K562 (cell line): ENCODE results near the gene HOXB5. TPM values are rescaled to one million over a fixed set of nuclear protein-coding genes. Genes with fewer than 3 reads are reported as not detected.
A peak's percentile ranks its signal among the peaks of the same experiment; 100 is the strongest.

ENCODE experiments used
- ARID3A ChIP-seq: IDR thresholded peaks from 2 replicates; pipeline ENCODE4 v1.6.1; 2012; ENCODE audit warnings: low read depth, low read length, improper control_type of control experiment, borderline replicate concordance
- CBX3 ChIP-seq, 2 experiments: IDR thresholded peaks; 1 replicate in 1 of 2; 2 replicates in 1 of 2; pipeline ENCODE4 v1.6.1; 2012; ENCODE audit warnings: inconsistent platforms in 2 of 2, low read length in 2 of 2, borderline replicate concordance in 1 of 2, control low read depth in 1 of 2
- CGGBP1 ChIP-seq: fragments of 250-450 bp; sonication (Bioruptor Pico); IDR thresholded peaks from 2 replicates; pipeline ENCODE4 v1.9.0; 2021; ENCODE audit warnings: mild to moderate bottlenecking
- CHD1 ChIP-seq: fragments of 200-600 bp; sonication (generic); IDR thresholded peaks from one replicate; pipeline ENCODE4 v1.6.1; 2012; ENCODE audit warnings: mild to moderate bottlenecking, moderate library complexity, low read length, inconsistent platforms
- CSDE1 ChIP-seq, 2 experiments: fragments of 450-650 bp; IDR thresholded peaks; 2 replicates each; pipeline ENCODE4 v1.6.1; 2016; ENCODE audit warnings: mild to moderate bottlenecking in 1 of 2
- DMBX1 ChIP-seq: fragments of 250-450 bp; sonication (Bioruptor Pico); IDR thresholded peaks from 2 replicates; pipeline ENCODE4 v1.8.0; 2022; ENCODE audit warnings: inconsistent platforms, mild to moderate bottlenecking, moderate library complexity, borderline replicate concordance
- ETS2 ChIP-seq: IDR thresholded peaks from 2 replicates; pipeline ENCODE4 v1.6.1; 2016; ENCODE audit warnings: borderline replicate concordance, missing genetic modification characterization, mild to moderate bottlenecking, moderate library complexity, missing compliant biosample characterization; ENCODE audit not compliant: poor library complexity, severe bottlenecking
- HMBOX1 ChIP-seq: sonication (generic); IDR thresholded peaks from 2 replicates; pipeline ENCODE4 v1.6.1; 2016
- LEF1 ChIP-seq: fragments of 450-650 bp; IDR thresholded peaks from 2 replicates; pipeline ENCODE4 v1.6.1; 2016; ENCODE audit warnings: mild to moderate bottlenecking
- MAFF ChIP-seq: IDR thresholded peaks from 2 replicates; pipeline ENCODE4 v1.6.1; 2012; ENCODE audit warnings: low read length, improper control_type of control experiment
- MCM5 ChIP-seq: fragments of 450-650 bp; IDR thresholded peaks from 2 replicates; pipeline ENCODE4 v1.6.1; 2016; ENCODE audit warnings: low read depth
- NCOA4 ChIP-seq: fragments of 450-650 bp; IDR thresholded peaks from 2 replicates; pipeline ENCODE4 v1.6.1; 2018; ENCODE audit warnings: mild to moderate bottlenecking; ENCODE audit not compliant: partially characterized antibody
- PCBP1 ChIP-seq: fragments of 200-400 bp; formaldehyde crosslinking; IDR thresholded peaks from 2 replicates; pipeline ENCODE4 v1.6.1; 2018; ENCODE audit warnings: mild to moderate bottlenecking, low read depth, low read length; ENCODE audit not compliant: poor library complexity, severe bottlenecking
- PRPF4 ChIP-seq: fragments of 200-400 bp; formaldehyde crosslinking; IDR thresholded peaks from one replicate; pipeline ENCODE4 v1.6.1; 2017; ENCODE audit warnings: low read length, low read depth, mild to moderate bottlenecking; ENCODE audit not compliant: insufficient read depth, poor library complexity, severe bottlenecking
- RBM15 ChIP-seq: fragments of 200-400 bp; formaldehyde crosslinking; IDR thresholded peaks from 2 replicates; pipeline ENCODE4 v1.6.1; 2018; ENCODE audit warnings: mild to moderate bottlenecking, low read length, moderate library complexity; ENCODE audit not compliant: insufficient read depth
- SMAD3 ChIP-seq: fragments of 450-650 bp; formaldehyde crosslinking; conservative IDR thresholded peaks from 2 replicates; pipeline ENCODE4 v1.4.0; 2020; ENCODE audit warnings: mild to moderate bottlenecking
- USF2 ChIP-seq: sonication (generic); formaldehyde crosslinking; IDR thresholded peaks from 2 replicates; pipeline ENCODE4 v1.5.0; 2020; ENCODE audit warnings: missing genetic modification reagents
- ZFP30 ChIP-seq: fragments of 250-450 bp; sonication (Bioruptor Pico); IDR thresholded peaks from 2 replicates; pipeline ENCODE4 v1.8.0; 2022; ENCODE audit warnings: moderate library complexity, mild to moderate bottlenecking, inconsistent platforms, borderline replicate concordance
- ZFPM2 ChIP-seq: fragments of 250-450 bp; sonication (Bioruptor Pico); IDR thresholded peaks from 2 replicates; pipeline ENCODE4 v1.5.1; 2022; ENCODE audit warnings: mild to moderate bottlenecking
- ZNF263 ChIP-seq: sonication (generic); formaldehyde crosslinking; IDR thresholded peaks from 2 replicates; pipeline ENCODE4 v1.8.0; 2022; ENCODE audit warnings: mild to moderate bottlenecking, missing genetic modification reagents, borderline replicate concordance
- ZNF398 ChIP-seq: fragments of 250-450 bp; sonication (Bioruptor Pico); IDR thresholded peaks from 2 replicates; pipeline ENCODE4 v1.8.0; 2021; ENCODE audit warnings: moderate library complexity, mild to moderate bottlenecking, inconsistent platforms
- ZNF511 ChIP-seq: sonication (generic); formaldehyde crosslinking; IDR thresholded peaks from 2 replicates; pipeline ENCODE4 v1.8.0; 2022; ENCODE audit warnings: mild to moderate bottlenecking, missing genetic modification reagents
- polyA plus RNA-seq, 8 experiments: library from polyadenylated mRNA; depleted of rRNA in 4 of 8; stranded (reverse) in 5 of 8; unstranded in 3 of 8; fragments of >200 nt; fragmentation: Nextera tagmentation in 2 of 8; fragmentation: Illumina TruSeq in 1 of 8; extraction: Ambion mirVana in 2 of 8; extraction: Trizol in 1 of 8; gene quantifications; 2 replicates each; pipeline versions ENCODE4 v1.2.1 to v1.2.3, GENCODE V29; 2011 to 2014; ENCODE audit warnings: inconsistent platforms in 1 of 8, missing spikeins in 1 of 8
- total RNA-seq, 7 experiments: library from RNA; depleted of rRNA in 6 of 7; stranded (reverse); fragments of >200 nt in 6 of 7; fragmentation: Illumina TruSeq in 2 of 7; extraction: Trizol in 2 of 7; gene quantifications; 2 replicates each; pipeline versions ENCODE4 v1.2.1 to v1.2.3, GENCODE V29; 2011 to 2021; ENCODE audit warnings: low replicate concordance in 1 of 7

The HOXB5 gene
- total and polyA plus RNA-seq, 9 of the 15 experiments (the other 6 are each of a cell fraction or from before 2014, with no cell fraction given) = 0.24 to 2.7 (median 0.65) TPM

- TF ChIP-seq CGGBP1 (CRISPR knock-in tag) = no peak
- no peak for TF ChIP-seq PCBP1
- no peak for TF ChIP-seq CSDE1 (IDR thresholded peaks at IDR 0.05)
- no peak for TF ChIP-seq RBM15
- no peak for TF ChIP-seq PRPF4
- TF ChIP-seq CBX3 (IDR thresholded peaks at IDR 0.05; ENCODE audit: borderline replicate concordance in 1 of 2, low read length in 2 of 2) = no peak
- TF ChIP-seq MCM5 = no peak
- no peak for TF ChIP-seq ZNF511 (CRISPR knock-in tag)
- no peak for TF ChIP-seq LEF1
- no peak for TF ChIP-seq USF2 (CRISPR knock-in tag)
- no peak for TF ChIP-seq NCOA4
- TF ChIP-seq ZNF263 (CRISPR knock-in tag) = 0 out of 2 replicates have a peak, but pooled peaks have one; percentile 19
- no peak for TF ChIP-seq ZFPM2 (CRISPR knock-in tag)
- TF ChIP-seq ZFP30 = no peak
- TF ChIP-seq ETS2 = no peak
- no peak for TF ChIP-seq HMBOX1
- TF ChIP-seq MAFF = no peak
- TF ChIP-seq ZNF398 (CRISPR knock-in tag) = no peak
- TF ChIP-seq ARID3A = no peak
- TF ChIP-seq SMAD3 (CRISPR knock-in tag) = no peak
- no peak for TF ChIP-seq CHD1
- no peak for TF ChIP-seq DMBX1
Observed at GRCh38 chr17:48618256-48618896, 24.8 kb upstream of the HOXB5 start (continued).
